SK-N-SH treated with all-trans-retinoic acid at 6 μM for 48 hours (cell line): ENCODE results near the gene CHRNA4.

Experiments used
- ESRRG ChIP-seq: fragments of 250-450 bp; sonication (Bioruptor Pico); IDR thresholded peaks from 2 replicates; pipeline ENCODE4 v1.6.1; 2021; ENCODE audit warnings: mild to moderate bottlenecking
- GLIS3 ChIP-seq: fragments of 250-450 bp; sonication (Bioruptor Pico); IDR thresholded peaks from 2 replicates; pipeline ENCODE4 v1.5.0; 2020; ENCODE audit warnings: mild to moderate bottlenecking, moderate library complexity
- OSR1 ChIP-seq: fragments of 250-450 bp; sonication (Bioruptor Pico); IDR thresholded peaks from 2 replicates; pipeline ENCODE4 v1.8.0; 2022; ENCODE audit warnings: moderate library complexity, mild to moderate bottlenecking, inconsistent platforms
- TOX ChIP-seq: fragments of 250-450 bp; sonication (Bioruptor Pico); IDR thresholded peaks from 2 replicates; pipeline ENCODE4 v1.8.0; 2021; ENCODE audit warnings: mild to moderate bottlenecking, moderate library complexity, borderline replicate concordance
- ZFP30 ChIP-seq: fragments of 450-650 bp; formaldehyde crosslinking; IDR thresholded peaks from 2 replicates; pipeline ENCODE4 v1.5.0; 2022; ENCODE audit warnings: mild to moderate bottlenecking, moderate library complexity
- ZNF565 ChIP-seq: fragments of 450-650 bp; formaldehyde crosslinking; conservative IDR thresholded peaks from 2 replicates; pipeline ENCODE4 v1.5.0; 2020; ENCODE audit warnings: low read depth, mild to moderate bottlenecking, moderate library complexity
- TF ChIP-seq, protein P1 (sequence below): fragments of 250-450 bp; sonication (Bioruptor Pico); IDR thresholded peaks from 2 replicates; pipeline ENCODE4 v1.8.0; 2020; ENCODE audit warnings: mild to moderate bottlenecking, moderate library complexity, borderline replicate concordance
- TF ChIP-seq, protein P2 (sequence below): fragments of 250-450 bp; sonication (Bioruptor Pico); IDR thresholded peaks from 2 replicates; pipeline ENCODE4 v1.5.1; 2021; ENCODE audit warnings: mild to moderate bottlenecking, moderate library complexity

DNA sequence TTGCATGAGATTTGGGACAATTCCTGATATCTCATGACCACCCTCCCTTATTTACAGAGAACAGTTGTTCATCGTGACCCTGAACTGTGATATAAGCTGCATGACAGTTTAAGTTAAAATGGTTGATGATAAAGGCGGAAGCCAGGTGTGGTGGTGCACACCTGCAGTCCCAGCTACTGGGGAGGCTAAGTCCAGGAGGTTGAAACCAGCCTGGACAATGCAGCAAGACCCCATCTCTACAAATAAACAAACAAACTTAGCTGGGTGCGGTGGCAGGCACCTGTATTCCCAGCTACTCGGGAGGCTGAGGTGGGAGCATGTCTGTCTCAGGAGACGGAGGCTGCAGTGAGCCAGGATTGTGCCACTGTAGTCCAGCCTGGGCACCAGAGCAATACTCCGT is 44.1 kb downstream of the CHRNA4 start:
- TF ChIP-seq ZFP30 (no peak), OSR1 (CRISPR knock-in tag) (no peak), ESRRG (no peak), GLIS3 (CRISPR knock-in tag) (no peak), ZNF565 (CRISPR knock-in tag) (no peak), TOX (CRISPR knock-in tag) (no peak)
- TF ChIP-seq, protein P1, sequence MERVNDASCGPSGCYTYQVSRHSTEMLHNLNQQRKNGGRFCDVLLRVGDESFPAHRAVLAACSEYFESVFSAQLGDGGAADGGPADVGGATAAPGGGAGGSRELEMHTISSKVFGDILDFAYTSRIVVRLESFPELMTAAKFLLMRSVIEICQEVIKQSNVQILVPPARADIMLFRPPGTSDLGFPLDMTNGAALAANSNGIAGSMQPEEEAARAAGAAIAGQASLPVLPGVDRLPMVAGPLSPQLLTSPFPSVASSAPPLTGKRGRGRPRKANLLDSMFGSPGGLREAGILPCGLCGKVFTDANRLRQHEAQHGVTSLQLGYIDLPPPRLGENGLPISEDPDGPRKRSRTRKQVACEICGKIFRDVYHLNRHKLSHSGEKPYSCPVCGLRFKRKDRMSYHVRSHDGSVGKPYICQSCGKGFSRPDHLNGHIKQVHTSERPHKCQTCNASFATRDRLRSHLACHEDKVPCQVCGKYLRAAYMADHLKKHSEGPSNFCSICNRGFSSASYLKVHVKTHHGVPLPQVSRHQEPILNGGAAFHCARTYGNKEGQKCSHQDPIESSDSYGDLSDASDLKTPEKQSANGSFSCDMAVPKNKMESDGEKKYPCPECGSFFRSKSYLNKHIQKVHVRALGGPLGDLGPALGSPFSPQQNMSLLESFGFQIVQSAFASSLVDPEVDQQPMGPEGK (CRISPR knock-in tag) = no peak
- TF ChIP-seq, protein P2, sequence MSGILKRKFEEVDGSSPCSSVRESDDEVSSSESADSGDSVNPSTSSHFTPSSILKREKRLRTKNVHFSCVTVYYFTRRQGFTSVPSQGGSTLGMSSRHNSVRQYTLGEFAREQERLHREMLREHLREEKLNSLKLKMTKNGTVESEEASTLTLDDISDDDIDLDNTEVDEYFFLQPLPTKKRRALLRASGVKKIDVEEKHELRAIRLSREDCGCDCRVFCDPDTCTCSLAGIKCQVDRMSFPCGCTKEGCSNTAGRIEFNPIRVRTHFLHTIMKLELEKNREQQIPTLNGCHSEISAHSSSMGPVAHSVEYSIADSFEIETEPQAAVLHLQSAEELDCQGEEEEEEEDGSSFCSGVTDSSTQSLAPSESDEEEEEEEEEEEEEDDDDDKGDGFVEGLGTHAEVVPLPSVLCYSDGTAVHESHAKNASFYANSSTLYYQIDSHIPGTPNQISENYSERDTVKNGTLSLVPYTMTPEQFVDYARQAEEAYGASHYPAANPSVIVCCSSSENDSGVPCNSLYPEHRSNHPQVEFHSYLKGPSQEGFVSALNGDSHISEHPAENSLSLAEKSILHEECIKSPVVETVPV (CRISPR knock-in tag) = no peak
